Non-pigmented ciliary epithelial cell (primary cell): ENCODE data around the gene ZBTB22.
"Not testable (repeated sequence)": the region's sequence is repeated elsewhere in the genome, so short reads cannot be mapped to it uniquely, and the experiment has no call there.

Experiments
- DNase-seq: peaks from one replicate; pipeline ENCODE4 v3.0.0-alpha.2; 2010; ENCODE audit warnings: low read depth

The ZBTB22 gene

DNA sequence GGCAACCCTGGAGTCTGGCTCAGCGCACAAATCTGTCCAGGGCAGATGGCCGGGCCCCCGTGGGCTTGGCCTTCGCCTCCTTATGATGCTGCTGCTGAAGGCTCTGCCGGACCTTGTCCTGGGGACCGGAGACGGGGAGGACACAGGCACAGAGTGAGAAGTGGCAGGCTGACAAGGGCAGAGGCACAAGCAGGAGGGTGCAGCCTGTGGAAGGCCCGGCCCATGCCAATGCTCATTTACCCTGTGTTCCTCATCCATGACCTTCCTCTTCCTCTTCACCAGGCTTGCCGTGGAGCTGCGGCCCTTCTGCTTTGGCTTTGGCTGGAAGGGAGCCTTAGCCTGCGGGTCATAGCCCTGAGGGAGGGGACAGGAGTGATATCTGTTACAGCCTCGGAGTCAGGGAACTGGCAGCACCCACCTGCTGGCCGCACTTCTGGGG is 38.3 kb downstream of the ZBTB22 start:
- DNase-seq: no peak

DNA sequence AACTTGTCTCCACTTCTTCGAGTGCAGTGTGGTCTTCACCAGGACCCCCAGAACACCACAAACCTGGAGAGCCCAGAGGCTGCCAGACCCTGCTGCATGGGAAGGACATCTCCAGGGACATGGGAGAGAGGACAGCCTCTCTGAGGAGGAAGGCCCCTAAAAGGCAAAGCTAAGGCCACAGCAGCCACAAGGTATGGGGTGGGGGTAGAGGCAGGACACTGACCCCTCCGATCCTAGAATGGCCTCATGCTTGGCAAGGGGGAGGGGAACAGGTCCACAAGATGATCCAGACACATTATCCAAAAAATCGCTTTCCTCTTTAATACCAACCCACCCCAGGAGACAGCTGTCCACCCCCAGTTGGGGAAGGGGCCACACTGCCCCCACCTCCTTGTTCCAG is 38.7 kb downstream of the ZBTB22 start:
- DNase-seq: no peak

DNA sequence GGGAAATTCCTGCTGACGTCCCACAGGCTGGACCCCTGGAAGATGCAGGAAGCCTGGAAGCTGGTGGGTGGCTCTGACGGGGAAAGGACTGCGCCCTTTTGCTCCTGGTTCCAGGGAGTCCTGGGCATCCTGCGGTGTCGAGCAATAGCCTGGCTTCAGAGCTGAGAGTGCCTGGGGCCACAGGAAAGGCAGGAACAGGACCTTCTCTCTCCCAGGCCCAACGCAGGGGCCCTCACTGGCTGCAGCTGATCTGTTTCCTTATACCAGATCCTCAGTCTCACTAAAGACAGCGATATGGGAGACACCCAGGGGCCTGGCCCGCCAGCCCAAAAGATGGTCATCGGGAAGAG is 39.2 kb downstream of the ZBTB22 start:
- no peak for DNase-seq

DNA sequence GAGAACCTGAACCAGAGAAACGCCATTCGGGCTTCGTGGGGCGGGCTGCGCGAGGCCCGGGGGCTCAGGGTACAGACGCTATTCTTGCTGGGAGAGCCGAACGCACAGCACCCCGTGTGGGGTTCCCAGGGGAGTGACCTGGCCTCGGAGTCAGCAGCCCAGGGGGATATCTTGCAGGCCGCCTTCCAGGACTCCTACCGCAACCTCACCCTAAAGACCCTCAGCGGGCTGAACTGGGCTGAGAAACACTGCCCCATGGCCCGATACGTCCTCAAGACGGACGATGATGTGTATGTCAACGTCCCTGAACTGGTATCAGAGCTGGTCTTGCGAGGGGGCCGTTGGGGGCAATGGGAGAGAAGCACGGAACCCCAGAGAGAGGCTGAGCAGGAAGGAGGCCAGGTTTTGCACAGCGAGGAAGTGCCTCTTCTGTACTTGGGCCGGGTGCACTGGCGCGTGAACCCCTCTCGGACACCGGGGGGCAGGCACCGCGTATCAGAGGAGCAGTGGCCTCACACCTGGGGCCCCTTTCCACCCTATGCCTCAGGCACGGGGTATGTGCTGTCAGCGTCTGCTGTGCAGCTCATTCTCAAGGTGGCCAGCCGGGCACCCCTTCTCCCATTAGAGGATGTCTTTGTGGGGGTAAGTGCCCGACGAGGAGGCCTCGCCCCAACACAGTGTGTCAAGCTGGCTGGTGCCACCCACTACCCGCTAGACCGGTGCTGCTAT is 39.7 kb downstream of the ZBTB22 start:
- DNase-seq: no peak

DNA sequence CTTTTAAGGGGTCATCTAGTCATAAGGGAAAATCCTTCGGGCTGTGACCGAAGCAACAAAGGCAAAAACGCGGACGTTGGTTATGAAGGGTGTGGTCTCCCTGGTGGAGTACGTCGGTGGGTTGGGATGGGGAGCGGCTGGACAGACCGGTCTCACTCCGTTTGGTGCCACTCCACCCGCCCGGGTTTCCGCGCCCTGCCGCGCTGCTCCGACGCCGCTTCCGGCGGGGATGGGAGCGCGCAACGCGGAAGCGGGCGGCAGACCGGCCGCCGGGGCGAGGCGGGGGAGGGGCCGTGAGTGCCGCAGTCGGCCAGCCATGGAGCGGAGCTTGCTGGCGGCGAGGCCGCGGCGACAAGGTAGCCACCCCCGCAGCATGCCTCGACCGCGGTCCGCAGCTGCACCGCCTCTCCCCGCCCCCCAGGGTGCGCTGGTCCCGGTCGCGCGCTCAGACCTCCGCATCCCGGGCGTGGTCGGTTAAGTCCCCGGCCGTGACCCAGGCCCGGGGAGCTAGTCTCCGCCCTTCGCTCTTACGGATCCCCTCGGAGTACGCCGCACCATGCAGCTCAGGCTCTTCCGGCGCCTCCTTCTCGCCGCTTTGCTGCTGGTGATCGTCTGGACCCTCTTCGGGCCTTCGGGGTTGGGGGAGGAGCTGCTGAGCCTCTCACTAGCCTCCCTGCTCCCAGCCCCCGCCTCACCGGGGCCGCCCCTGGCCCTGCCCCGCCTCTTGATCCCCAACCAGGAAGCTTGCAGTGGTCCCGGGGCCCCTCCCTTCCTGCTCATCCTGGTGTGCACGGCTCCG is 40.5 kb downstream of the ZBTB22 start, which contains the start of gene B3GALT4:
Gene B3GALT4 (plus strand): TSS at position 260 of the 799 bp plus-strand sequence. CDS start 297 bp downstream, at position 557.
- DNase-seq: no peak

DNA sequence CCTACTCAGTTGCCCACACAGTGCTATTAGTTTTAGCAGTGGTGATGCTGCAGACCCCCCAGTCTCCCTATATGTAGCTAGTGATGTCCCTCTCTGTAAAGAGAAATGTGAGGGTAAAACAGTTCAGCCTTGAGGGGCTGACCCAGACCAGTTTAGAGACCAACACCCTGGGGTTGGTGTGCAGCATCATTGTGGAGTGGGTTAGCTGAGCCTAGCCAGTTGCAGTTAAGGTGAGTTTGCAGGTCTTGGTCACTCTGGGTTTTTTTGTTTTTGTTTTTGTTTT is 41.0 kb downstream of the ZBTB22 start:
- no peak for DNase-seq

DNA sequence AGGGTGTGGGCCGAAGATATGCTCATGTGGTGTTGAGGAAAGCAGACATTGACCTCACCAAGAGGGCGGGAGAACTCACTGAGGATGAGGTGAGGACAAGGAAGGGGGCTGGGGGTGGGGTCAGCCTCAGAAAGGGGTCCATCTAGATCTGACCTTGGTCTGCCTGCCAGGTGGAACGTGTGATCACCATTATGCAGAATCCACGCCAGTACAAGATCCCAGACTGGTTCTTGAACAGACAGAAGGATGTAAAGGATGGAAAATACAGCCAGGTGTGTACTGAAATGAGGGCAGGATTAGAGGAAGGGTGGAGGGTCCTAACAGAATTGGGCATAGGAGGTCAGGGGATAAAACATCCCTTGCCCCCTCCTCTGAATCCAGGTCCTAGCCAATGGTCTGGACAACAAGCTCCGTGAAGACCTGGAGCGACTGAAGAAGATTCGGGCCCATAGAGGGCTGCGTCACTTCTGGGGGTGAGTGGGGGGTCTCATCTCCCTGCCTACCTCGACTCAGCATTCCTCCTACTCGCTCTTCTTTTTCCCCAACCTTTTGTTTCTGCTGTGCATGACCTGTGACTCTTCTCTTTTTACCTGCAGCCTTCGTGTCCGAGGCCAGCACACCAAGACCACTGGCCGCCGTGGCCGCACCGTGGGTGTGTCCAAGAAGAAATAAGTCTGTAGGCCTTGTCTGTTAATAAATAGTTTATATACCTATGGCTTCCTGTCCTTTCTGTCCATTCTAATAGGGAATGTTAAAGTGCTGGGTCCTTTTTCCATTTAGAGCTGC is 41.6 kb downstream of the ZBTB22 start:
- DNase-seq: not testable (repeated sequence)

DNA sequence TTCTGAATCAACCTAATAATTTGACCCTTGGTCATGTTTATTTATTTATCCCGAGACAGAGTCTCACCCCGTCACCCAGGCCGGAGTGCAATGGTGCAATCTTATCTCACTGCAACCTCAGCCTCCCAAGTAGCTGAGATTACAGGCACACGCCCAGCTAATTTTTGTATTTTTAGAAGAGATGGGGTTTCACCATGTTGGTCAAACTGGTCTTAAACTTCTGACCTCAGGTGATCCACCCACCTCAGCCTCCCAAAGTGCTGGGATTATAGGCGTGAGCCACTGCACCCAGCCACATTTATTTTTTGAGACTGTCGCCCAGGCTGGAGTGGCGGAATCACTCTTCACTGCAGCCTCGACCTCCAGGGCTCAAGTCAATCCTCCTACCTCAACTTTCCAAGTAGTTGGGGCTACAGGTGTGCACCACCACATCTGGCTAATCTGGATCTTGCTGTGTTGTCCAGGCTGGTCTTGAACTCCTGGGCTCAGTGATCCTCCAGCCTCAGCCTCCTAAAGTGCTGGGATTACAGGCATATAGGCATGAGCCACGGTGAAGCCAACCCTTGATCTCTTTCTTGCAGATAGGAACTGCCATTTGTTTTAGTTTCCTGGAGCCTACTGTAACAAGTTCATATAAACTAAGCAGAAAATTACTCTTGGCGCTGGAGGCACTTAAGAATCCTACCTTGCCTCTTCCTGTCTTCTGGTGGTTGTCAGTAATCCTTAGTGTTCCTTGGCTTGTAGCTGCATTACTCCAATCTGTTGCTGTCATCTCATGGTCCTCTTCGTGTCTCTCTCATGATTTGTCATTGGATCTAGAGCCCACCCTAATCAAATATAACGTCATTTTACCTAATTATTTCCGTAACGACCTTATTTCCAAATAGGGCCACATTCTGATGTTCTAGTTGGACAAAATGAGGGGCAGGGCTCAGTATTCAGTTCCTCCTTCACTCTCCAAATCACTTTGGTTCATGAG is 43.3 kb downstream of the ZBTB22 start:
- no peak for DNase-seq

DNA sequence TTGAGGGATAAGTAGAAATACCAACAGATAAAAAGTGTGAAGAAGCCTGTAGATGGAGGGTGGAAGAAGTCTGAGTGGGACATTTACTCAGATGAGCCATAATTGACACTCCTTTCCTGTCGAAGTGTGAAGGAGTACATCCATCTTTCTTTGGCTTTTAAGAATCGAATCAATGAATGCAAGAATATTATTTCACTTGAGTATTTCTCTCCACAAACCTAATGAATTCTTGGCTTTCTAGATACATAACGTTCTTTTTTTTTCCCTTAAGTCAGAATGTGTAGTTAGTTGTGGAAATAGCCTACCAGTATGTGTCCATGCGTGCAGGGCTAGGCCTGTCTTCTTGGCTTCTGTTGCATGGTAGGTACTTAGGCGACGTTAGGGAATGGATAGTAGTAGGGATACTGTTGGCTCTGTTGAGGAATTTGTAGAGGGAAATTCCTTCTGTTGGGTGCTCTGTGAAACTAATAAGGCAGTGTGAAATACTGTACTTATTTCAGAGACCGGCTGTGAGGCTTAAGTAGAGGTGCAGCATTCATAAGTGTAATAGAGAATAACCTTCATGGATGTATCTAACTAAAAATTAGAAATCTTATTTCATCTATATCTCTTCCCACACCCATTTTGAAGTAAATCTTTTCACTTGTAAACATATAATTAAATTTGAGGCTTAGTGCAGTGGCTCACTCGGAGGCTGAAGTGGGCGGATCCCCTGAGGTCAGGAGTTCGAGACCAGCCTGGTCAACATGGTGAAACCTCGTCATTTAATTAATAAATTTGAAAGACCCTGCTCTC is 44.2 kb downstream of the ZBTB22 start:
- no peak for DNase-seq

DNA sequence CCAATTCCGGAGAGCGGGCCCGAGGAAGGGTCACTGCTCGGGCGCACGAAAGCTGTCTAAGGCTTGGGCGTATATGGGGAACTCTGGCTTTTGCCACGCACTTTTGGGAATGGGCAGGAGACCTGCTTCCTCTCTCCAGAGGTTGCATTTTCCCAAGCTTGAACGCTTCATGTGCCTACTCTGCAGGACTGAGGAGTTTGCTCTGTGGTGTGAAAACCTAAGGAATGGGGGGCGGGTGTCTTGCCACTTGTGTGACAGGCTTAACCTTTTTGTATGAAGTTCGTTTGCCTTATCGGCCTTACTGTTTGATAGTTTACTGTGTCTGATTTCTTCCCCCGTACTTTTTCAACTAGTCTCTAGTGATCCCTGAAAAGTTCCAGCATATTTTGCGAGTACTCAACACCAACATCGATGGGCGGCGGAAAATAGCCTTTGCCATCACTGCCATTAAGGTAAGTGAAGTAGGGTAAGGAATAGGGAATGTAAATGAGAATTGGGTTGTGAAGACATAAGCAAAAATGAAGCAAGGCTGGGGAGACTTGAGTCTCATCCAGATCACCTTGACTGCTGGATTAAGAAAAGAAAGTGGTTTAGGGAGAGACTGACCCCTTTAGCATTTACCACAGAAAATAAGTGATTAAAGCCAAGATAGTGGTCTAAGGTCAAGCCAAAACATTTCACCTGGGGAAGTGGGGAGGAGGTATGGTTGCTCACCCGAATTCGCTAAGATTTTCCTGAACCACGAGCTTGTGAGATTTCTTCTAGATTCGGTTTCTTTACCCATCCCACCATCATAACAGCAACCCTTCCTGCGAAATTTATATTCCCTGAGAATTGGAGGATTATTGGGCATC is 45.0 kb downstream of the ZBTB22 start:
- DNase-seq: no peak

DNA sequence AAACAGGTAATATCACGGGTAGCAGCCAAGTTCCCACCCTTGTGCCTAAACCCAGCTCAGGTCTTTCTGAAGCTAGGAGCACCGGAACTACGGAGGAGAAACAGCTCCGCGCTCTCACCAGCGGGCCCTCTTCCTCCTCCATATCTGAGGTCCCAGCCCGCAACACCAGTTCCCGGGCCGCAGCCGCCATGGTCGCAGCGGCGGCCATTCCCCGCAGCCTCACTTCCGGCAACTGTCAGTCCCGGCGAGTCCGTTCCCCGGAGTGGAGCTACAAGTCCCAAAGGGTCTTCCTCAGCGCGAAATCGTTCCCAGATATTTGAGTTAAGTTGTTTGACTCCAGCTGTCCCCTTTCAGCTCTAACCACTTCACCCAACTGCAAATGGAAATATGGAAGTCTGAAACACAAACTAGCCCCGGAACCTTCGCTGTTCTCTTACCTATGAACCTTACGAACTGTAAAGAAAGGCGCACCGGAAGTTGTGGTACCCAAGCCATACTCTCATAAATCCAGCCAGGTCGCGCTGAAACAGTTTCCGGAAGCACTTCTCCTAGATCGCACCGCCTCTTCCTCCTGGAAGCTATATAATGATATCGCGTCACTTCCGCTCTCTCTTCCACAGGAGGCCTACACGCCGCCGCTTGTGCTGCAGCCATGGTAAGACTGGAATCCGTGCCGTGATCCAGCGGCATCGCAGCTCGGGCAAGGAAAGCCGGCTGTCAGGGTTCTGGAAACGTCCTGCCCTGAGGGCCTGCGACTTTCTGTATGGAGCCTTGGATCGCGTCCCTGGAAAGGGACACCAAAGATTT is 45.9 kb downstream of the ZBTB22 start, which contains the start of the genes RPS18 and VPS52:
Gene RPS18 (plus strand): TSS at position 608 of the 807 bp plus-strand sequence. CDS start 45 bp downstream, at position 653.
Gene VPS52 (minus strand): TSS at position 409 of the 807 bp plus-strand sequence. CDS start 201 bp downstream, at position 208.
- DNase-seq: peak; percentile 98

DNA sequence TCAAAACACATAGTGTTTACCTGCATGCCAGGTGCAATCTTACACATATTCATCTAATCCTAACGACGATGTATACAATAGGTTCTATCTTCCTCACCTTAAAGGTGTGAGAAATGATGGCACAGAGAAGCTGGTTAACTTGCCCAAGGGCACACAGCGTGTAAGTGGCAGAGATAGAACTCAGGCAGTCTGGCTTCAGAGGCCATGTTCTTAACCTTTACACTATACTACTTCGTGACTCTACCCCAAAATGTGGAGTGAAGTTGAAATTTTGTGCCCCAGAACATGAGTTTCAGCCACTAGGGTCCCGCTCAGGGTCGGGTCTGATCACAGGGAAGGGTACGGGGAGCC is 46.5 kb downstream of the ZBTB22 start:
- no peak for DNase-seq
